Measurements from ENCODE around the gene DOCK10.
"Not testable (repeated sequence)": the region's sequence is repeated elsewhere in the genome, so short reads cannot be mapped to it uniquely, and the experiment has no call there.

Gene DOCK10

GRCh38 chr2:225041851-225042799, at the start of gene DOCK10:
Gene DOCK10 (minus strand): TSS chr2:225042468. CDS start chr2:225042374, 94 bp downstream.
- peak; percentile 57 for DNase-seq

GRCh38 chr2:225091336-225091735, 49.1 kb upstream of the DOCK10 start:
- no peak for DNase-seq

- DNase-seq, result no peak
Observed at GRCh38 chr2:225090746-225091145, 48.5 kb upstream of the DOCK10 start.

GRCh38 chr2:225086915-225087314, 44.6 kb upstream of the DOCK10 start:
- DNase-seq, result no peak

GRCh38 chr2:225086439-225086838, 44.2 kb upstream of the DOCK10 start:
- no peak for DNase-seq

- DNase-seq, result no peak
Observed at GRCh38 chr2:225083276-225083675, 41.0 kb upstream of the DOCK10 start.

- no peak for DNase-seq
Observed at GRCh38 chr2:225076125-225076524, 33.9 kb upstream of the DOCK10 start.

- no peak for DNase-seq
Observed at GRCh38 chr2:225074919-225075681, 32.8 kb upstream of the DOCK10 start.

- DNase-seq, result no peak
Observed at GRCh38 chr2:225074366-225074765, 32.1 kb upstream of the DOCK10 start.

GRCh38 chr2:225073198-225073597, 30.9 kb upstream of the DOCK10 start:
- DNase-seq, result no peak

GRCh38 chr2:225072444-225072843, 30.2 kb upstream of the DOCK10 start:
- DNase-seq, result no peak

- DNase-seq, result no peak
Observed at GRCh38 chr2:225070811-225071210, 28.5 kb upstream of the DOCK10 start.

- DNase-seq, result no peak
Observed at GRCh38 chr2:225069966-225070365, 27.7 kb upstream of the DOCK10 start.

- DNase-seq, result no peak
Observed at GRCh38 chr2:225069477-225069876, 27.2 kb upstream of the DOCK10 start.

GRCh38 chr2:225065882-225066281, 23.6 kb upstream of the DOCK10 start:
- DNase-seq, result no peak

- no peak for DNase-seq
Observed at GRCh38 chr2:225064928-225065327, 22.7 kb upstream of the DOCK10 start.

GRCh38 chr2:225064362-225064761, 22.1 kb upstream of the DOCK10 start:
- no peak for DNase-seq

GRCh38 chr2:225056330-225057073, 14.2 kb upstream of the DOCK10 start:
- peak; percentile 32 for DNase-seq

- DNase-seq, result no peak
Observed at GRCh38 chr2:225055714-225056113, 13.4 kb upstream of the DOCK10 start.

- DNase-seq, result peak; percentile 51
Observed at GRCh38 chr2:225052703-225053102, 10.4 kb upstream of the DOCK10 start.

- DNase-seq, result not testable (repeated sequence)
Observed at GRCh38 chr2:225047502-225047901, 5.2 kb upstream of the DOCK10 start.

GRCh38 chr2:225042800-225043167, 516 bp upstream of the DOCK10 start:
- no peak for DNase-seq

GRCh38 chr2:225041207-225041850, 939 bp downstream of the DOCK10 start:
- peak; percentile 31 for DNase-seq

All from DMS53 (cell line).